GM23338 (cell line): Measurements from ENCODE around the gene LRP1B. TPM values are rescaled to one million over a fixed set of nuclear protein-coding genes. Genes with fewer than 3 reads are reported as not detected.

Experiments used
- ATAC-seq: fragments of 200-7000 bp; cut with Tn5 transposase; 3 replicates; pipeline ENCODE4 v1.9.1; 2020
- DNase-seq: peaks from one replicate; pipeline ENCODE4 v3.0.0-alpha.2; 2015; ENCODE audit warnings: low spot score
- H2AFZ ChIP-seq: fragments of 200-600 bp; sonication (generic); 2 replicates; pipeline ENCODE4 v1.8.0; 2016; ENCODE audit warnings: antibody characterized with exemption, mild to moderate bottlenecking, moderate library complexity
- H3F3A ChIP-seq: fragments of 200-600 bp; sonication (generic); replicated peaks from 2 replicates; pipeline ENCODE4 v1.8.0; 2017; ENCODE audit warnings: antibody characterized with exemption, mixed run types, low read depth
- H3K27ac ChIP-seq: fragments of 200-600 bp; sonication (generic); 2 replicates; pipeline ENCODE4 v1.6.1; 2016; ENCODE audit warnings: low read depth
- H3K27me3 ChIP-seq: fragments of 200-600 bp; sonication (generic); 2 replicates; pipeline ENCODE4 v1.8.0; 2016; ENCODE audit warnings: mild to moderate bottlenecking, mixed run types, moderate library complexity; ENCODE audit not compliant: insufficient read depth
- H3K36me3 ChIP-seq: fragments of 200-600 bp; sonication (generic); 2 replicates; pipeline ENCODE4 v1.8.0; 2016; ENCODE audit warnings: mild to moderate bottlenecking; ENCODE audit not compliant: insufficient read depth
- H3K4me1 ChIP-seq: fragments of 200-600 bp; sonication (generic); 2 replicates; pipeline ENCODE4 v1.8.0; 2016; ENCODE audit warnings: mild to moderate bottlenecking, moderate library complexity; ENCODE audit not compliant: insufficient read depth
- H3K4me2 ChIP-seq: fragments of 200-600 bp; sonication (generic); 2 replicates; pipeline ENCODE4 v1.7.1; 2017; ENCODE audit warnings: mixed run types
- H3K4me3 ChIP-seq: fragments of 200-600 bp; sonication (generic); 2 replicates; pipeline ENCODE4 v1.6.1; 2016; ENCODE audit warnings: mixed run types
- H3K79me2 ChIP-seq: fragments of 200-600 bp; sonication (generic); replicated peaks from 2 replicates; pipeline ENCODE4 v1.8.0; 2017; ENCODE audit warnings: mild to moderate bottlenecking; ENCODE audit not compliant: insufficient read depth
- H3K9me2 ChIP-seq: fragments of 200-600 bp; sonication (generic); 2 replicates; pipeline ENCODE4 v1.8.0; 2017; ENCODE audit not compliant: insufficient read depth
- H4K20me1 ChIP-seq: fragments of 200-600 bp; sonication (generic); replicated peaks from 2 replicates; pipeline ENCODE4 v1.8.0; 2017; ENCODE audit warnings: mild to moderate bottlenecking; ENCODE audit not compliant: insufficient read depth
- H3K27ac Mint-ChIP-seq: 2 replicates; pipeline ENCODE4 v1.8.0; 2020; ENCODE audit warnings: inconsistent platforms, mild to moderate bottlenecking, moderate library complexity, mixed read lengths
- H3K27me3 Mint-ChIP-seq: 3 replicates; pipeline ENCODE4 v1.8.0; 2022; ENCODE audit warnings: low read depth, mild to moderate bottlenecking, moderate library complexity, mixed read lengths, inconsistent platforms; ENCODE audit not compliant: insufficient read depth, poor library complexity
- H3K36me3 Mint-ChIP-seq: 3 replicates; pipeline ENCODE4 v1.8.0; 2021; ENCODE audit warnings: low read depth, mild to moderate bottlenecking, inconsistent platforms, moderate library complexity, mixed read lengths
- H3K4me1 Mint-ChIP-seq: 3 replicates; pipeline ENCODE4 v1.8.0; 2020; ENCODE audit warnings: mild to moderate bottlenecking, inconsistent platforms, mixed read lengths
- H3K4me3 Mint-ChIP-seq: 3 replicates; pipeline ENCODE4 v1.8.0; 2021; ENCODE audit warnings: moderate library complexity, mild to moderate bottlenecking, inconsistent platforms, mixed read lengths
- H3K9me3 Mint-ChIP-seq: 3 replicates; pipeline ENCODE4 v1.8.0; 2020; ENCODE audit warnings: moderate library complexity, mild to moderate bottlenecking, inconsistent platforms, mixed read lengths
- CREB1 ChIP-seq: fragments of 250-450 bp; sonication (Bioruptor Pico); IDR thresholded peaks from 2 replicates; pipeline ENCODE4 v1.5.0; 2020; ENCODE audit warnings: low read depth, mild to moderate bottlenecking, moderate library complexity
- CTCF ChIP-seq, 2 experiments: fragments of 200-600 bp in 1 of 2; sonication (generic) in 1 of 2; conservative IDR thresholded peaks; 2 replicates each; pipeline versions ENCODE4 v1.5.1 to v1.6.1; 2016 to 2017; ENCODE audit warnings: antibody characterized with exemption in 2 of 2, low read depth in 2 of 2, mild to moderate bottlenecking in 2 of 2, moderate library complexity in 1 of 2
- ETS1 ChIP-seq: IDR thresholded peaks from 2 replicates; pipeline ENCODE4 v1.6.1; 2016; ENCODE audit warnings: antibody characterized with exemption
- EZH2 ChIP-seq: fragments of 200-600 bp; sonication (generic); IDR thresholded peaks from one replicate; pipeline ENCODE4 v1.8.0; 2017; ENCODE audit warnings: antibody characterized with exemption, mild to moderate bottlenecking, low read depth; ENCODE audit not compliant: unreplicated experiment
- EZH2phosphoT487 ChIP-seq: fragments of 200-600 bp; sonication (generic); IDR thresholded peaks from one replicate; pipeline ENCODE4 v1.8.1; 2018; ENCODE audit warnings: antibody characterized with exemption; ENCODE audit not compliant: unreplicated experiment
- JUNB ChIP-seq: IDR thresholded peaks from one replicate; pipeline ENCODE4 v1.6.1; 2016; ENCODE audit warnings: antibody characterized with exemption; ENCODE audit not compliant: unreplicated experiment
- NANOG ChIP-seq: IDR thresholded peaks from 2 replicates; pipeline ENCODE4 v1.6.1; 2016; ENCODE audit warnings: antibody characterized with exemption, borderline replicate concordance
- POLR2AphosphoS5 ChIP-seq: IDR thresholded peaks from 2 replicates; pipeline ENCODE4 v1.6.1; 2016; ENCODE audit warnings: antibody characterized with exemption, low read depth
- REST ChIP-seq: IDR thresholded peaks from one replicate; pipeline ENCODE4 v1.6.1; 2018; ENCODE audit warnings: antibody characterized with exemption; ENCODE audit not compliant: unreplicated experiment
- STAT1 ChIP-seq: IDR thresholded peaks from one replicate; pipeline ENCODE4 v1.6.1; 2016; ENCODE audit warnings: antibody characterized with exemption; ENCODE audit not compliant: unreplicated experiment
- ZNF114 ChIP-seq: fragments of 250-450 bp; sonication (Bioruptor Pico); IDR thresholded peaks from 2 replicates; pipeline ENCODE4 v1.5.0; 2020; ENCODE audit warnings: mild to moderate bottlenecking, moderate library complexity
- ZNF331 ChIP-seq: fragments of 250-450 bp; sonication (Bioruptor Pico); IDR thresholded peaks from 2 replicates; pipeline ENCODE4 v1.5.0; 2020; ENCODE audit warnings: low read depth, mild to moderate bottlenecking, moderate library complexity
- ZNF462 ChIP-seq: fragments of 250-450 bp; sonication (Bioruptor Pico); IDR thresholded peaks from 2 replicates; pipeline ENCODE4 v1.5.0; 2020; ENCODE audit warnings: mild to moderate bottlenecking, moderate library complexity
- polyA plus RNA-seq: library from polyadenylated mRNA; unstranded; fragments of >200 nt; fragmentation: Nextera tagmentation; extraction: Ambion mirVana; gene quantifications from 2 replicates; pipeline ENCODE4 v1.2.1, GENCODE V29; 2016
- total RNA-seq: library from RNA; depleted of rRNA; stranded (reverse); fragments of >200 nt; shearing (Covaris generic); gene quantifications from 2 replicates; pipeline ENCODE4 v1.2.3, GENCODE V29; 2014

Gene LRP1B
- total and polyA plus RNA-seq, 2 experiments from 2014 or later: 0.15 to 0.97 TPM

GRCh38 chr2:140595107-140595506, 1535.7 kb downstream of the LRP1B start:
- H3K36me3 ChIP-seq: no peaks in the 10 kb centered on the region

More at GRCh38 chr2:140595107-140595506, 1535.7 kb downstream of the LRP1B start:
- no peaks in the 10 kb centered on the region for H3K9me2 ChIP-seq
- no peaks in the 10 kb centered on the region for H3K9me3 Mint-ChIP-seq
- H3K4me3 ChIP-seq: no peak overlapping the region
- H3K4me1 Mint-ChIP-seq: no peaks in the 10 kb centered on the region
- DNase-seq (no peak), ATAC-seq (no peak)
- H3F3A ChIP-seq: no peaks in the 10 kb centered on the region
- H3K27me3 ChIP-seq: no peaks in the 10 kb centered on the region
- H3K27ac Mint-ChIP-seq: no peak overlapping the region
- H3K27ac ChIP-seq: no peak overlapping the region
- no peaks in the 10 kb centered on the region for H3K36me3 Mint-ChIP-seq
- no peak overlapping the region for H3K4me2 ChIP-seq
- peaks cover 2% of the 10 kb centered on the region for H3K27me3 Mint-ChIP-seq
- TF ChIP-seq CREB1: no peak
- TF ChIP-seq CTCF (conservative IDR thresholded peaks at IDR 0.05; ENCODE audit: low read depth in 2 of 2): no peak
- no peak for TF ChIP-seq REST
- no peak for TF ChIP-seq ETS1
- TF ChIP-seq ZNF331 (CRISPR knock-in tag): no peak
- TF ChIP-seq POLR2AphosphoS5: no peak
- no peak for TF ChIP-seq EZH2
- TF ChIP-seq STAT1: no peak
- TF ChIP-seq NANOG: no peak
- no peak for TF ChIP-seq JUNB
- TF ChIP-seq EZH2phosphoT487: no peak
- no peak for TF ChIP-seq ZNF114
- TF ChIP-seq ZNF462 (CRISPR knock-in tag): no peak
- H2AFZ ChIP-seq: no peak overlapping the region
- no peaks in the 10 kb centered on the region for H3K79me2 ChIP-seq
- no peak overlapping the region for H3K4me3 Mint-ChIP-seq
- no peaks in the 10 kb centered on the region for H3K4me1 ChIP-seq
- H4K20me1 ChIP-seq: no peaks in the 10 kb centered on the region
